Activated effector memory CD4-positive, alpha-beta T cell treated with anti-CD3 and anti-CD28 coated beads, Interleukin-2, amount 50 U/mL, for 16 hours (primary cell): Measurements from ENCODE around the gene KLK8.
"Not testable (repeated sequence)": the region's sequence is repeated elsewhere in the genome, so short reads cannot be mapped to it uniquely, and the experiment has no call there.

Experiments used
- DNase-seq: peaks from one replicate; pipeline ENCODE4 v3.0.0-alpha.2; 2020

The KLK8 gene

DNA sequence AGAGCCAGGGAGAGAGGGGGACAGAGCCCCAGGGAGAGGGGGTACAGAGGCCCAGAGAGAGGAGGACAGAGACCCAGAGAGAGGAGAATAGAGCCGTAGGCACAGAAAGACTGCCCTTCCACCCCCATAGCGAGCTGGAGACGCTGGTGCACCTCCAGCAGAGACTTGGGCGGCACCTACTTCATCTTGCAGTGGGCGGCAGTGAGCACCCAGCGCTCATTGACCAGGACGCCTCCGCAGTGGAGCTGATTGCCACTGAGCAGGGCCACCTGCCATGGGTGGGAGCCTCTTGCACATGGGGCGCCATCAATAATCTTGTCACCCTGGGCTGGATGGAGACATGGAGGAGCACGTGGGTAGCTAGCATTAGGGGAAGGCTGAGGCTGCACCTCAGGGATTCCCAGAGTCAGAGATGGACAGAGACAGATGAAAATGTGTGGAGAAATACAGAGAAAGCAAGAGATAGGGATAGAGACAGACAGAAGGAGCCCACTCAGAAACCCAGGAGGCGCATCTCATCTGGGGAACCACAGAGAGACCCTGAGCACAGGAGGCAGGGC, 19.7 kb downstream of the KLK8 start:
- no peak for DNase-seq

DNA sequence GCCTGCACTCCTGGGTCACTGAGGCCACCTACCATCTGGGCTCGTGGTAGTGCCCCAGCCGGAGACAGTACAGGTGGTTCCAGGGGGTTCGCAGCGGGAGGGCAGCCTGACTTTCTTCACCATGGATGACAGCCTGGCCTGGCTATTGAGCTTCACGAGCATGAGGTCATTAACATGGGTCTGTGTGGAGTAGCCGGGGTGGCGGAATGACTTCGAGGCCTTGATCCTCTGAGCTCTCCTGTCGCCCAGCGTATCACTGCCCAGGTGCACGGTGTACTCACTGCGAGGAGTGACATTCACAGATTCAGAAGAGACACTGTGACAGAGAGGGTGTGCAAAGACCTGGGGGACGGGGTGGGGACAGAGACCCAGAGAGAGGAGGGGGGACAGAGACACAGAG, 21.2 kb downstream of the KLK8 start:
- no peak for DNase-seq

DNA sequence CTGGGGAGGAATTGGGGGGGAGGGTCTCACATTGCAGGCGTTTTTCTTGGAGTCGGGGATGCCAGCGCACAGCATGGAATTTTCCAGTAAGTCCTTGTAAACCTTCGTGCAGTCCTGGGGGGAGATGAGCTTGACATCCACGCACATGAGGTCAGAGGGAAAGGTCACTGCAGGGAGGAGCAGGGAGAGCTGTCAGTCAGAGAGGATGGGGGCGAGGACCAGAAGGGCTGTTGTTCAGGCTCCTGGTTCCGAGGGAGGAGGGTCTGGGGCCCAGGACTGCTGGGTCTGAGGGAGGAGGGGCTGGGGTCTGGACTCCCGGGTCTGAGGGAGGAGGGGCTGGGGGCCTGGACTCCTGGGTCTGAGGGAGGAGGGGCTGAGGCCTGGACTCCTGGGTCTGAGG, 21.6 kb downstream of the KLK8 start:
- DNase-seq, result no peak

DNA sequence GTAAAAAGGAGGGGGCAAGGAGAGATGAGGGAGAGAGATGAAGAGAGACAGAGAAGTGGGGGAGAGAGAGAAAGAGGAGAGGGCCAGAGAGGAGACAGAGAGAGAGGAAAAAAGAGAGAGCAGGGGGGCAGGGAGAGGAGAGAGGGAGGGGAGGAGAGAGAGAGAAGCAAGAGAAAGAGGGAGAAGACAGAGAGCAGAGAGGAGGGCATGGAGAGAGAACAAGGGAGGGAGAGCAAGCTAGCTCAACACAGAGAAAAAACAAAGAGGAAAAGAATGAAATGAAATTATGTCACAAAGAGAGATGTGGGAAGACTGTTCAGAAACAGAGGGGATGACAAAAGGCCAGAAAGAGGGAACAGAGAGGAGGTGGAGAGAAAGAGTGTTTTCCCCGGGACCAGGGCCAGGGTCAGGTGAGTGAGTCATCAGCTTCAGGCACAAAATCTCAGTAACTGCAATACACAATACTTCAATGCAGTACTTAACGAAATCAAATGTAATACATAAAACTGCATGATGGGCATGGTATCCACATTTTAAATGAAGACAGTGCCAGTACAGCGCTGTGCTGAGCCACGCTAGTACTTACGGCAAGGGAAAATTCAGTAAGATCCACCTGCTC, 22.5 kb downstream of the KLK8 start:
- DNase-seq, result no peak

DNA sequence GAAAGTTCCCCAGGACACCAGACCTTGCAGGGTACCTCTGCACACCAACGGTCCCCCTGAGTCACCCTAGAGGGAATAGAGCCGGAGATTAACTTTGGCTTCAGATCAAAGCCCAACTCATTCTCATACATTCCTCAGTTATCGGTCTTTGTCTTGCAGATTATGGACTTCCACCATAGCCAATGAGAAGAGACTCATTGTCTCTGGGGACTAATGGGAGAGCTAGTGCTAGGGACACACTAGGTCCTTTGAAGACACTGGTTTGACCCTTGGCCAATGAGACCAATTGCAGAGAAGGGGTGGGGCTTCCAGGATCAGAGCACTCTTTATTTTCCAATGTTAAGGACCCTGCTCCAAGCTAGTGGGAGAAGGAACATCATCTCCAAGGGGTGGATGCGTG, 23.8 kb downstream of the KLK8 start:
- DNase-seq, result no peak

DNA sequence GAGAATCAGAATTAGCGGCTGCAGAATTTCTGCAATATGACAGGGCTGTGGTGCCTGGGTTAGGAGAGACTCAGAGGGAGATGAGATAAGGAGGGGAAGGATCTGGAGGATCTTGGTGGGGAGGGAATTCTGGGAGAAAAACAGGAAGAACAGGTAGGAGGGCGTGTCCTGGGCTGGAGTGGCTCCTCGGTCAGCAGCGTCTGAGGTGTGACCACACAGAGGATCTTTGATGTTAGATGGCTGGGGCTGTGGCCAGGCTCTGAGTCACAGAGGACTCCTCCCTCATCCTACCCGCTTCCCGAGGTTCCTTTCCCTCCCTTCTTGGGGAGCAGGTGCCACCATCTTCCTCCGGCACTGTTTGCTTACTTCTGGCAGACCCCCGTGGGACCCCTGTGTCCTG, 25.6 kb downstream of the KLK8 start:
- DNase-seq, result no peak

DNA sequence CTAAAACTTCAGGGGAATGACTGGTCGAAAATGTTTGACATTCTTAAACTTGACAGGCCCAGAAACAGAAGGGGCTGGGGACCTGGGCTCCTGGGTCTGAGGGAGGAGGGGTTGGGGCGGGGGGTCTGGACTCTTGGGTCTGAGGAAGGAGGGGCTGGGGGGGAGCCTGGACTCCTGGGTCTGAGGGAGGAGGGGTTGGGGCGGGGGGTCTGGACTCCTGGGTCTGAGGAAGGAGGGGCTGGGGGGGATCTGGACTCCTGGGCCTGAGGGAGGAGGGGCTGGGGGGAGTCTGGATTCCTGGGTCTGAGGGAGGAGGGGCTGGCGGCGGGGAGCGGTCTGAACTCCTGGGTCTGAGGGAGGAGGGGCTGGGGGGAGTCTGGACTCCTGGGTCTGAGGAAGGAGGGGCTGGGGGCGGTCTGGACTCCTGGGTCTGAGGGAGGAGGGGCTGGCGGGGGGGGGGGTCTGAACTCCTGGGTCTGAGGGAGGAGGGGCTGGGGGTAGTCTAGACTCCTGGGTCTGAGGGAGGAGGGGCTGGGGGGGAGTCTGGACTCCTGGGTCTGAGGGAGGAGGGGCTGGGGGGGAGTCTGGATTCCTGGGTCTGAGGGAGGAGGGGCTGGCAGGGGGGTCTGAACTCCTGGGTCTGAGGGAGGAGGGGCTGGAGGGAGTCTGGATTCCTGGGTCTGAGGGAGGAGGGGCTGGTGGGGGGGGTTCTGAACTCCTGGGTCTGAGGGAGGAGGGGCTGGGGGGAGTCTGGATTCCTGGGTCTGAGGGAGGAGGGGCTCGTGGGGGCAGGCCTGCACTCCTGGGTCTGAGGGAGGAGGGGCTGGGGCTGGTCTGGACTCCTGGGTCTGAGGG, 26.5 kb downstream of the KLK8 start:
- no peak for DNase-seq

DNA sequence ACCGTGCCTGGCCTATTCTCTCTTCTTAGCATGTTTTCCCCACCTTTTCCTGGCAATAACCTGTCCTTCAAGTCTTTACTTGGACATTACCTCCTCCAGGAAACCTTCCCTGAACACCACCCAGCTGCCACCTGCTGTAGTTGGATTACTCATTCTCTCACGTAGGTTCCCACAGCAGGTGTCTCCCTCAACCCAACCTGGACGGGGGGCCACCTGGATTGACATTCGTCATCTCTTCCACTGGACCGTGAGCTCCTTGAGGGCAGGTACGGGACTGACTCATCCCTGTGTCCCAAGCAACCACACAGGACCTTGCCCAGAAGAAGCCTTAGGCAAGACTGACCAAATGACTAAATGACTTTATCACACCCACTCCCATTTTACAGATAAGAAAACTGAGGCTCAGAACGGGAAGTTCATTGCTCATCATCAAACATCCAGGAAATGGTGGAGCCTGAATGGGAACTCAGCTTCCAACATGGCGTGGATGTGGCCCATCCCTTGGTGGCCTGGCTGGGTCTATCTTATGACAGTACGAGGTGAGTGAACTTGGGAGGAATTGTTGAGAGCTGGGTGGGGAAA, 28.5 kb downstream of the KLK8 start:
- DNase-seq, result no peak

DNA sequence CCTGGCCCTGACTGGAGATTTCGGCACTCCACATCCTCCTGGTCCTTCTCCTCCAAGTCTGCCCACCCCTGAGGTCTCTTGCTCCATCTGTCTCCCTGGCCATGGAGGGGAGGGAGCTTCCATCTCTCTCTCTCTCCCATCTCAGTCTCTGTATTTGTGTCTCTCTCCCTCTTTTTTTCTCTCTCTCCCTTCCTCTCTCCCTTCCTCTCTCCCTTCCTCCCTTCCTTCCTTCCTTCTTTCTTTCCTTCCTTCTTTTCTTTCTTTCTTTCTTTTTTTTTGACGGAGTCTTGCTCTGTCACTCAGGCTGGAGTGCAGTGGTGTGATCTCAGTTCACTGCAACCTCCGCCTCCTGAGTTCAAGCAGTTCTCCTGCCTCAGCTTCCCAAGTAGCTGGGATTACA, 31.6 kb downstream of the KLK8 start:
- DNase-seq, result not testable (repeated sequence)

DNA sequence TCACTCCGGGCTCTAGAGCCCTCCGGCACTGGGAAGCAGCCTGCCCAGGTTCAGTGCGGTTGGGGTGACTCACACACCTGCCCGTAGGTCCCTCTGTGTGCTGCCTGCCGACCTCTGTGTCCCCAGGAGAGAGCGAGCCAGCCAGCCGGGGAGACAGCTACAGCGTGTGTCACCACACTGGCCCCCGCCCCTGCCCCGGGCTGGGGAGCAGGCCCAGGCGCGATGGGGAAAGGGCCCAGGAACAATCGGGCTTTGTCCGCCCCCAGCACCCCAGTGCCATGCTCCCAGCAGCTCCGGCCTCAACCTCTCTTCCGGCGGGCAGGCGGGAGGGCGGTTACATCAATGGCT, 32.0 kb downstream of the KLK8 start, which contains the start of gene KLK6:
TSS of gene KLK6 (minus strand) at position 179 of the 348 bp plus-strand sequence. CDS start 1,487 bp downstream, outside the sequence.
- DNase-seq, result no peak

DNA sequence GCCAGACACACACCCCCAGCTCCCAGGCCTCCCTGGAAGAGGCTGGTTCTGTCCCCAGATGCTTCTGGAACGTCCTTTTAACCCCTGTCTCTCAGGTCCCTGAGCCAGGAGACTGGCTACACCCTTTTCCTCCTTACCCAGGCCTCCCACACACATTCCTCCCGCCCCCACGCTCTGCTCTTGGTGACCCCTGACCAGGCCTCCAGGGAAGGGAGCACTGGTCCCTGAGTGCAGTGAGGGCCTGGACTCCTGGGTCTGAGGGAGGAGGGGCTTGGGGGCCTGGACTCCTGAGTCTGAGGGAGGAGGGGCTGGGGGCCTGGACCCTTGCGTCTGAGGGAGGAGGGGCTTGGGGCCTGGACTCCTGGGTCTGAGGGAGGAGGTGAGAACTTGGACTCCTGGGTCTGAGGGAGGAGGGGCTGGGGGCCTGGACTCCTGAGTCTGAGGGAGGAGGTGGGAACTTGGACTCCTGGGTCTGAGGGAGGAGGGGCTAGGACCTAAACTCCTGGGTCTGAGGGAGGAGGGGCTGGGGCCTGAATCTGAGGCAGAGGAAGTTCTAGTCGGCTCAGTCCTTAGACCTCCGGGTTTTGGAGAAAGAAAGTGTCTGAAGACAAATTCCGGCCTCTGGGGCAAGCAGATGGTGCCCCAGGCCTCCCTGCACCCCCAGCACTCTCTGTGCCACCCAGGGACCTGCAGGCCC, 32.5 kb downstream of the KLK8 start:
- no peak for DNase-seq

DNA sequence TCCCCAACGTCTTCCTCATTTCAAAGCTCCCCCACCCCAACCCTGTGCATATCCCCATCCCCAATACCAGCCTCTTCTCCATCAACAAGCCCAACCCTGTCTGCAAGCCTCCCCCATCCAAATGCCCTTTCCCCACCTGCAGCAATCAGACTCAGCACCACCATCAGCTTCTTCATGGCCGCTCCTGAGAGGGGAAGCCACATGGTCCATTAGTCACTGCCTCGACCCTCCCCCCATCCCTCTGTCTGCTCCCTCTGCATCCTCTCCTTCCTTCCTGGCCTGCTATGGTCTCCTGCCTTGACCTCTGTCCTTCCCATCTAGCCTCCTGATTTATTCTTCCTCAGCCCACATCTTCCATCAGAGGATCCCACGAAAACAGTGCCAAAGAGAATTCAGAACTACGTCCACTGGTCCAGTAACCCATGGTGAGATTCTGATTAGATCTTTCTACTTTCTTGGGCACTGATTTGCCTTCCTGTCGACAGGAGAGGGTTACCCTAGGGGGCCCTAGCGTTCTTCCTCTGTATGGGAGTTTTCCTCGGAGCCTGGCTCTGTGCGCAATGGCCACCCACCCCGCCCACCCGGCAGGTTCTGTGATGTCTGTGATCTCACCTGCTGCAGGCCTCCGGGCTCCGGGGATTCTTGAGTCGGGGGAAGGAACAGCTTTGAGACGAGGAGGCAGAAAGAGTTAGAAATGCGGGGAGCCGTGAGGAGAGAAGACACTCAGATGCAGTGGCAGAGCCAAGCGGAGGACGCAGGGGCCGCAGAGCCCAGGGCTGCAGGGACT, 33.3 kb downstream of the KLK8 start:
- no peak for DNase-seq

DNA sequence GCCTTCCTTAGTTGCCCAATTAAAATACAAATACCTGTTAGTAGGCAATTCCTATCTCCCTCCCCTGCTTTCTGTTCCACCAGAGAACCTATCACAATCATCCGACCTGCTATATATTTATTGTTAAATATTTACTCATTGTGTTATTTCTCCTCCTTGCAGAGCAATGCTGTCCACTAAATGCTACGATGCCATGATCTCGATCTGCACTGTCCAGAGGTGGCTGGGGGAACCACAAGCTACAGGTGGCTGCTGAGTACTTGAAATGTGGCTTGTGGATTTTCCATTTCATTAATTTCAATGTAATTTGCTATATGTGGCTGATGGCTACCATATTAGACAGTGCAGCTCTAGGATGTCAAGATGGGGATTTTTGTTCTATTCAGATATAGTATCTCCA, 37.1 kb downstream of the KLK8 start:
- DNase-seq, result no peak

DNA sequence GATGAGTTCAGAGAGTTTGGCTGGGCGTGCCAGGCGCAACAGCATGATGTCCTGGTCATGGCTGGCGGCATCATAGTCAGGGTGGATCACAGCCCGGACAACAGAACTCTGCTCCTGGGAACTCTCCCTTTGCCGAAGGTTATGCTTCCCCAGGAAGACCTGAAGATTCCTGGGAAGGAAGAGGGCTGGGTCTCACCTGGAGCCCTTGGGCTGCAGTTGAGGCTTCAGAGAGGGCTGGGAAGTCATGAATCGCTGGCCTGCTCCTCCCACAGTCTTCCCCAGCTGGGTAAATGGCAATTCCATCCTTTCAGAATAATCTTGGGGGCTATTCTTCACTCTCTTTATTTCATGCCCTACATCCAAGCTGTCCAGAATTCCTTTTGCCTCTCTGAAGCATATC, 38.0 kb downstream of the KLK8 start:
- no peak for DNase-seq

DNA sequence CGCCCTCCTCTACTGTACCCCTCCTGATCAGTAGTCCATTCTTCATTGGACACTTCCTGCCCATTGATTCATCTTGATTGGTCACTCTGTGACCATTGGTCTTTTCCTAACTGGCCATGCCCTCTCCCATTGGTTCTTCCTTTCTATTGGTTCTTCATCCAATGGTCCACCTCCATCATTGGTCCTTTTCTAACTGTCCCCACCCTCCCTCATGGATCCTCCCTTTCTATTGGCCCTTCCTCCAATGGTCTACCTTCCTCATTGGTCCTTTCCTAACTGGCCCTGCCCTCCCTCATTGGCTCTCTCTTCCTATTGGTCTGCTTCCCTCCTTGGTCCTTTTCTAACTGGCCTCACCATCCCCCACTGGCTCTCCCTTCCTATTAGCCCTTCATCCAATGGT, 39.2 kb downstream of the KLK8 start:
- DNase-seq, result no peak

DNA sequence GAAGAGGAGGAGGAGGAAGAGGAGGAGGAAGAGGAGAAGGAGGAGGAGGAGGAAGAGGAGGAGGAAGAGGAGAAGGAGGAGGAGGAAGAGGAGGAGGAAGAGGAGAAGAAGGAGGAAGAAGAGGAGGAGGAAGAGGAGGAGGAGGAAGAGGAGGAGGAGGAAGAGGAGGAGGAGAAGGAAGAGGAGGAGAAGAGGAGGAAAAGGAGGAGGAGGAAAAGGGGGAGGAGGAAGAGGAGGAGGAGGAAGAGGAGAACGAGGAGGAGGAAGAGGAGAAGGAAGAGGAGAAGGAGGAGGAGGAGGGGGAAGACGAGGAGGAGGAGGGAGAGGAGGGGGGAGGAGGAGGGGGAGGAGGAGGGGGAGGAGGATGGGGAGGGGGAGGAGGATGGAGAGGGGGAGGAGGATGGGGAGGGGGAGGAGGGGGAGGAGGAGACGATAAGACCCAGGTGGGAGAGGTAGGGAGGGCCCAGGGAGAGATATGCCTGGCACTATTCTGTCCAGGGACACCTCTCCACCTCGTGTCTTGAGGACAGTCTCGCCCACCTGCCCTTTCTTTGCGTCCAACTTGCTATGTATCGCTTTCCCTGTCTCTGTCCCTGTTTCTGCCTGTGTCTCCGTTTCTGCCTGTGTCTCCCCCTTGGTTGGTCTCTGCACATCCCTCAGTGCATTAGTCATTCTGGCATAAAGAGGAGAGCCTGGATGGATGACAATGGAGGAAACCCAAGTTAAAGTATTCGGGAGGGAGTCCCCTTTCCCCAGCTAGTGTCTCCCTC, 41.5 kb downstream of the KLK8 start:
- no peak for DNase-seq

DNA sequence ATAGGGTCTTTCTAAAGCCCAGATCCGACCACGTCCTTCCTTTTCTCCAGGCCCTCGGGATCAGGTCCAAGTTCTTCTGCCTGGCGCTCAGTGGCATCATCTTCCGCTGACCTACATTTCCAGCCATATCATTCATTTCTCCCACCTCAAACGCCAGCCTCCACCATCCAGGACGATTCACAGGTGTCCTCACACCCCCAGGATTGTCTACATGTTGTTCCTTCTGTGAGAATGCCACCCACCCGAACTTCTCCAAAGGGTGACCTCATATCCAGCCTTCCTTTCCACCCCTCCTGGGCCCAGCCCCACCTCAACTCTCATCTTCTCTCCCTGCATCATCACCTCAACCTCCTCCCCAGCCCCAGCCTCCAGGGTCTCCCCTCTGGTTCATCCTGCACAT, 43.8 kb downstream of the KLK8 start:
- DNase-seq, result no peak

DNA sequence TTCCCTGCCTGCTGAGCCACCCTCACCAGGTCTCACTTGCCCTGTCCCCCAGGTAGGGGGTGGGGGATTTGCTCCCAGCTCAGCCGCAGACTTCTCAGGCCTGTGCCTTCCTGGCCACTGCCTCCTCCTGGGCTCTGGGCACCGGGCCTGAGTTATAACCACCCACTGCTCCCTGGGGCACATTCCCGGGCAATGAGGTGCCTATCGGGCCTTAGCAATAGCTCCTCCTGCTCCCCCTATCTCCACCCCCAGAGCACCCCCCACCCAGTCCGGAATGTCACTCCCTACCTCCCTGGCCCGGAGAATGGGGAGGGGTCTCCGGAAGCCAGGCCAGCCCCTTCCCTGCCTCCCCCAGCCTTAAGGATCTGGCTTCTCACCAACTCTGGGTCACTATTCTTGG, 48.5 kb downstream of the KLK8 start, which contains the start of gene KLK5:
TSS of gene KLK5 (minus strand) at position 129 of the 400 bp plus-strand sequence. CDS start 381 bp downstream, outside the sequence.
- DNase-seq, result no peak

DNA sequence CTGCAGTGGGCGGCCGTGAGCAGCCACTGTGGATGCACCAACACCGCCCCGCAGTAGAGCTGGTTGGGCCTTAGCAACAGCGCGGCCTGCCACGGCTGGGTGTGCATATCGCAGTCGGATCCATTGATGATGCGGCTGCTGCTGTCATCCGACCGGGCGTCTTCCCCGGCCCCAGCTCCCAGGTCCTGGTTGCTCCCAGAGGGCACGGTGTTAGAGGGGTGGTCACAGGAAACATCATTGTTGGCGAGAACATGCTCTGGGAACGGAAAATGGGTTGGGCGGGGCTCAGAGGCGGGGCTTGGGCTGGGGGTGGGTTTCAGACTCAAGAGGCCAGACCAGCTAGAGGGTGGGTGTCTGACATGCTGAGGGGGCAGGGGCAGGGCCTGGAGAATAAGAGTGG, 51.5 kb downstream of the KLK8 start:
- DNase-seq, result no peak

DNA sequence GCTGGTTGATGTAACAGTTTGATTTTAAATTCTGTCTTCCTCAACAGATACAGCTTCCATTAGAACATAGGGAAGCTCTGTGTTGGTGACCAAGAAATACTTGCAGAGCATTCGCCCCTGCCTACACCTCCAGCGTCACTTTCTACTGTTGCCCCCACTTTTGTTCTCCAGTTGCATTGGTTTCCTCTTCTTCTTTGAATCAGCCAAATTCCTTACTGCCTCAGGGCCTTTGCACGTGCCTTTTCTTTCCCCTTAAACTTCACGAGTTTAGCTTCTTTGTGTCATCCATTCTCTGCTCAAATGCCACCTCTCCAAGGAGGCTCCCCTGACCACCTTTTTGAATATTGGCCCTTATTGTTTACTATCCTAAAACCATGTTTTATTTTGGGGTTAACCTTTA, 54.3 kb downstream of the KLK8 start:
- DNase-seq, result no peak
